ENCODE data around the gene THOC2.

The THOC2 gene

GRCh38 chrX:123688524-123688923, 44.3 kb downstream of the THOC2 start:
- TF ChIP-seq TAF1 (IDR thresholded peaks at IDR 0.05; ENCODE audit: borderline replicate concordance, insufficient read depth, low read length) (no peak), FOXP2 (optimal IDR thresholded peaks at IDR 0.05; ENCODE audit: borderline replicate concordance, extremely low read depth, extremely low read length, insufficient read depth) (no peak), SIN3A (IDR thresholded peaks at IDR 0.05; ENCODE audit: borderline replicate concordance, insufficient read depth, low read length) (no peak), POLR2AphosphoS5 (IDR thresholded peaks at IDR 0.05; ENCODE audit: low read depth, low read length) (no peak), REST (IDR thresholded peaks at IDR 0.05; ENCODE audit: insufficient read depth in 1 of 2, low read depth in 2 of 2, low read length in 2 of 2) (no peak)

GRCh38 chrX:123685232-123685631, 47.6 kb downstream of the THOC2 start:
- TF ChIP-seq REST (IDR thresholded peaks at IDR 0.05; ENCODE audit: insufficient read depth in 1 of 2, low read depth in 2 of 2, low read length in 2 of 2) (no peak), TAF1 (IDR thresholded peaks at IDR 0.05; ENCODE audit: borderline replicate concordance, insufficient read depth, low read length) (no peak), POLR2AphosphoS5 (IDR thresholded peaks at IDR 0.05; ENCODE audit: low read depth, low read length) (no peak), SIN3A (IDR thresholded peaks at IDR 0.05; ENCODE audit: borderline replicate concordance, insufficient read depth, low read length) (no peak), FOXP2 (optimal IDR thresholded peaks at IDR 0.05; ENCODE audit: borderline replicate concordance, extremely low read depth, extremely low read length, insufficient read depth) (no peak)

GRCh38 chrX:123682186-123682585, 50.7 kb downstream of the THOC2 start:
- TF ChIP-seq POLR2AphosphoS5 (IDR thresholded peaks at IDR 0.05; ENCODE audit: low read depth, low read length) (no peak), TAF1 (IDR thresholded peaks at IDR 0.05; ENCODE audit: borderline replicate concordance, insufficient read depth, low read length) (no peak), FOXP2 (optimal IDR thresholded peaks at IDR 0.05; ENCODE audit: borderline replicate concordance, extremely low read depth, extremely low read length, insufficient read depth) (no peak), REST (IDR thresholded peaks at IDR 0.05; ENCODE audit: insufficient read depth in 1 of 2, low read depth in 2 of 2, low read length in 2 of 2) (no peak), SIN3A (IDR thresholded peaks at IDR 0.05; ENCODE audit: borderline replicate concordance, insufficient read depth, low read length) (no peak)

GRCh38 chrX:123675154-123675553, 57.7 kb downstream of the THOC2 start:
- TF ChIP-seq TAF1 (IDR thresholded peaks at IDR 0.05; ENCODE audit: borderline replicate concordance, insufficient read depth, low read length) (no peak), REST (IDR thresholded peaks at IDR 0.05; ENCODE audit: insufficient read depth in 1 of 2, low read depth in 2 of 2, low read length in 2 of 2) (no peak)

- no peak for TF ChIP-seq FOXP2 (optimal IDR thresholded peaks at IDR 0.05; ENCODE audit: borderline replicate concordance, extremely low read depth, extremely low read length, insufficient read depth)
- no peak for TF ChIP-seq TAF1 (IDR thresholded peaks at IDR 0.05; ENCODE audit: borderline replicate concordance, insufficient read depth, low read length)
- no peak for TF ChIP-seq POLR2AphosphoS5 (IDR thresholded peaks at IDR 0.05; ENCODE audit: low read depth, low read length)
Observed at GRCh38 chrX:123673813-123674212, 59.0 kb downstream of the THOC2 start.

All from PFSK-1 (cell line).